Activated CD4-positive, alpha-beta T cell treated with anti-CD3 and anti-CD28 coated beads, Interleukin-2, amount 50 U/mL, for 24 hours (primary cell): ENCODE measurements around the gene PRSS8.
"Not testable (repeated sequence)": the region's sequence is repeated elsewhere in the genome, so short reads cannot be mapped to it uniquely, and the experiment has no call there.

ENCODE experiments used
- DNase-seq, 2 donors: peaks; one replicate each; pipeline ENCODE4 v3.0.0-alpha.2; 2020; ENCODE audit warnings: low read depth in 1 of 2, low spot score in 1 of 2

The PRSS8 gene

GRCh38 chr16:31106509-31107464, 28.7 kb downstream of the PRSS8 start:
- DNase-seq: no peak

GRCh38 chr16:31105677-31106213, 29.8 kb downstream of the PRSS8 start:
- peak; percentile 60 to 68 for DNase-seq

- DNase-seq: not testable (repeated sequence)
These were observed 34.5 kb downstream of the PRSS8 start for GRCh38 chr16:31100876-31101641.

- no peak for DNase-seq
These were observed 35.5 kb downstream of the PRSS8 start for GRCh38 chr16:31099860-31100638.

GRCh38 chr16:31094424-31095120, 41.0 kb downstream of the PRSS8 start, which contains the start of gene VKORC1:
Gene VKORC1, minus strand, starts transcription at chr16:31094797. Its CDS starts 68 bp downstream, at chr16:31094729.
- peak; percentile 79 to 90 for DNase-seq

GRCh38 chr16:31094088-31094423, 41.5 kb downstream of the PRSS8 start:
- DNase-seq: no peak

GRCh38 chr16:31093132-31093703, 42.3 kb downstream of the PRSS8 start:
- DNase-seq: no peak

- no peak for DNase-seq
These were observed 43.2 kb downstream of the PRSS8 start for GRCh38 chr16:31092330-31092729.

GRCh38 chr16:31090540-31090939, 45.0 kb downstream of the PRSS8 start:
- DNase-seq: no peak

GRCh38 chr16:31089199-31089598, 46.3 kb downstream of the PRSS8 start:
- no peak for DNase-seq

GRCh38 chr16:31088459-31089183, 46.9 kb downstream of the PRSS8 start, which contains the start of gene PRSS53:
Gene PRSS53, minus strand, starts transcription at chr16:31088943. Its CDS starts 134 bp downstream, at chr16:31088809.
- no peak for DNase-seq

- DNase-seq: no peak
These were observed 47.6 kb downstream of the PRSS8 start for GRCh38 chr16:31087971-31088370.

GRCh38 chr16:31087481-31087880, 48.0 kb downstream of the PRSS8 start:
- no peak for DNase-seq

- DNase-seq: no peak
These were observed 49.0 kb downstream of the PRSS8 start for GRCh38 chr16:31086629-31086906.

- DNase-seq: no peak
These were observed 49.5 kb downstream of the PRSS8 start for GRCh38 chr16:31085873-31086628.

GRCh38 chr16:31085411-31085810, 50.1 kb downstream of the PRSS8 start:
- no peak for DNase-seq

GRCh38 chr16:31084584-31085302, 50.8 kb downstream of the PRSS8 start:
- DNase-seq: no peak

- DNase-seq: no peak
These were observed 51.5 kb downstream of the PRSS8 start for GRCh38 chr16:31083981-31084380.
